ENCODE results near the gene CCDC92B. TPM values are rescaled to one million over a fixed set of nuclear protein-coding genes. Genes with fewer than 3 reads are reported as not detected.
A peak's percentile ranks its signal among the peaks of the same experiment; 100 is the strongest.

CCDC92B gene
- total and polyA plus RNA-seq, 8 donors: 0.12 to 1.7 (median 0.48) TPM; not detected in 5

DNA sequence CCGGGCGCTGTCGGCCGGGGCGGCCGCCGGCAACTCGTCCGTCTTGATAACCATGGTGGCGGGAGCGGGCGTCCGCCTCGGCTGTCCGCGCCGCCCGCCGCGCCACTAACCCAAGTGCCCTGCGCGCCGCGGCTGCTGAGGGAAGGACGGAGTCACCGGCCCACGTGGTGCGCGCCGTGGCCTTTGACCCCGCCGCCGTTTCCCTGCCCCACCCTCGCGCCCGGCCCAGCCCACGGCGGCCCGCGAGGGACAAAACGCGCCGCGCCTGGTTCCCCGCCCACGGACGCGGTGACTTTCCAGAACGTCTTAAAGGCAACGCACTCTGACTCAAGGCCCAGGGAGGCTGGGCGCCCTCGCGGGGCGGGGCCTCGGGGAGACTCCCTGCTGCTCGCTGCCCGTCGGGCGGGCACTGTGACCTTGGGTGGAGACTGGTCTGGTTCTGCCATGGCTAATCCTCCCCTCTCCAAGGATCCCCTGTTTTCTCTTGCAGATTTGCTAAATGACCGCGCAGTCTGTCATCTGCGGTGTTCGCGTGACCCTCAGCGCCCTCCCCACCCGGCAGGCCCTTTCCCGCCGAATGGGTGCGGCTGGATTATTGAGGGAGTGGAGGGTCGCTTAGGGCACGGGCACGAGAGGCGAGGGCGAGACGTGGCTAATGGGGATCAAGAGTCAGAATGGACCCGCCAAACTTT, 37.7 kb downstream of the CCDC92B start, which contains the start of gene CLUH:
TSS of gene CLUH (minus strand) at position 157 of the 692 bp plus-strand sequence. CDS start at position 54, 103 bp downstream.
- intact Hi-C loops (cut with DNase I; ENCODE audit: low total_unique reads): no loop called here
- Histone ChIP-seq H3K36me3 (no peaks in the 10 kb centered on the region), H3K9me3 (no peaks in the 10 kb centered on the region), H3K27ac (peak within 1 kb of the TSS; percentile 85 to 91 (median 87)), H3K4me1 (peaks cover 44 to 62% (median 55%) of the 10 kb centered on the region in 4 donors), H3K4me3 (peak within 1 kb of the TSS; percentile 78 to 95 (median 94)), H3K27me3 (no peaks in the 10 kb centered on the region)
- WGBS, 5 donors: 0 to 2% (median 1%) methylated on average over 52 to 76 of the region's 76 CpGs
- TF ChIP-seq POLR2A (IDR thresholded peaks at IDR 0.05) (no peak), POLR2AphosphoS5 (IDR thresholded peaks at IDR 0.05) (peak; percentile 95 to 99 (median 99)), EP300 (IDR thresholded peaks at IDR 0.05) (peak; percentile 51)
- TF ChIP-seq, protein P1, sequence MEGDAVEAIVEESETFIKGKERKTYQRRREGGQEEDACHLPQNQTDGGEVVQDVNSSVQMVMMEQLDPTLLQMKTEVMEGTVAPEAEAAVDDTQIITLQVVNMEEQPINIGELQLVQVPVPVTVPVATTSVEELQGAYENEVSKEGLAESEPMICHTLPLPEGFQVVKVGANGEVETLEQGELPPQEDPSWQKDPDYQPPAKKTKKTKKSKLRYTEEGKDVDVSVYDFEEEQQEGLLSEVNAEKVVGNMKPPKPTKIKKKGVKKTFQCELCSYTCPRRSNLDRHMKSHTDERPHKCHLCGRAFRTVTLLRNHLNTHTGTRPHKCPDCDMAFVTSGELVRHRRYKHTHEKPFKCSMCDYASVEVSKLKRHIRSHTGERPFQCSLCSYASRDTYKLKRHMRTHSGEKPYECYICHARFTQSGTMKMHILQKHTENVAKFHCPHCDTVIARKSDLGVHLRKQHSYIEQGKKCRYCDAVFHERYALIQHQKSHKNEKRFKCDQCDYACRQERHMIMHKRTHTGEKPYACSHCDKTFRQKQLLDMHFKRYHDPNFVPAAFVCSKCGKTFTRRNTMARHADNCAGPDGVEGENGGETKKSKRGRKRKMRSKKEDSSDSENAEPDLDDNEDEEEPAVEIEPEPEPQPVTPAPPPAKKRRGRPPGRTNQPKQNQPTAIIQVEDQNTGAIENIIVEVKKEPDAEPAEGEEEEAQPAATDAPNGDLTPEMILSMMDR (IDR thresholded peaks at IDR 0.05): no peak
- DNase-seq: peak; percentile 98 to 99

DNA sequence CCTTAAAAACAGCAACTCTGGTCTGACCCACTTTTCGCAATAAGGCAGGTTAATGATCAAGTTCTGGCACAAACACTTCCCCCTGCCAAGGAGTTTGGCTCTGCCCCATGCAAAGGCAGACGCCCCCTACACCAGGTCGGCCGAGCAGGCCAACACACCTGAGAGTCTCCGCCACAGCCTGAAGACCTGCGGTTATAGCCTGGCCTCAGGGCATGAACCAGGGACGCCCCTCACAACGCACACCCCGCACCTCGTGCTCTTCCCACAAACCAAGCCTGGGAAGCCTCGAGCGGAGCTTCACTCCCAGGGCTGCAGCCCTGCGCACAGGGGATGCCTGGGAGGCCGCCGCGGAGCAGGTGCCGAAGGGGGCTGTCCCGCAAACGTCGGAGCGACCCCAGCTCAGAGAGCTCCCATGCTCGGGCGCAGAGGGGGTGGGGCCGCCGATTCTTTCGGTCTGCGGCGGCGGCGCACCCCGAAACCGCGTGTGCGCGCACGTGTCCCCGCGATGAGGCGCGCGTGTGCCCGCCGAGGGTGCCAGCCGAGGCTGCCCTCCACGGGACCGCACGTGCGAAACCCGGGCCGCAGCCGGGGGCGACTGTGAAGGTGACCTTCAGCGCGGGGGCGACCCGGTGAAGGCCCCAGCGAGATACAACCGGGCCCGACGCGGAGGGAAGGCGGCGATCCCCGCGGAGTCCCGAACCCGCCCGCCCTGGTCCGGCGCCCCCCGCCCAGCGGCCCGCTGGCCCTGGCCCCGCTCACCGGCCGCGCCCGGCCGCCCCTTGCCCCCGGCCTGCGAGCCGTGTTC, 38.4 kb downstream of the CCDC92B start:
- Histone ChIP-seq H3K4me3 (peak overlapping the region; percentile 78 to 95 (median 94)), H3K4me1 (peaks cover 46 to 70% (median 60%) of the 10 kb centered on the region in 4 donors), H3K27ac (peak overlapping the region; percentile 85 to 91 (median 87)), H3K27me3 (no peaks in the 10 kb centered on the region), H3K36me3 (no peaks in the 10 kb centered on the region), H3K9me3 (no peaks in the 10 kb centered on the region)
- peak in 1 of 2 donors; percentile 72 for DNase-seq
- TF ChIP-seq POLR2A (IDR thresholded peaks at IDR 0.05): no peak
- TF ChIP-seq, protein P1 (IDR thresholded peaks at IDR 0.05): no peak
- no peak for TF ChIP-seq EP300 (IDR thresholded peaks at IDR 0.05)
- TF ChIP-seq POLR2AphosphoS5 (IDR thresholded peaks at IDR 0.05): no peak
- intact Hi-C loops (cut with DNase I; ENCODE audit: low total_unique reads): no loop called here
- 1 to 4% (median 1%) methylated on average over 7 to 82 of the region's 82 CpGs for WGBS, 5 donors

DNA sequence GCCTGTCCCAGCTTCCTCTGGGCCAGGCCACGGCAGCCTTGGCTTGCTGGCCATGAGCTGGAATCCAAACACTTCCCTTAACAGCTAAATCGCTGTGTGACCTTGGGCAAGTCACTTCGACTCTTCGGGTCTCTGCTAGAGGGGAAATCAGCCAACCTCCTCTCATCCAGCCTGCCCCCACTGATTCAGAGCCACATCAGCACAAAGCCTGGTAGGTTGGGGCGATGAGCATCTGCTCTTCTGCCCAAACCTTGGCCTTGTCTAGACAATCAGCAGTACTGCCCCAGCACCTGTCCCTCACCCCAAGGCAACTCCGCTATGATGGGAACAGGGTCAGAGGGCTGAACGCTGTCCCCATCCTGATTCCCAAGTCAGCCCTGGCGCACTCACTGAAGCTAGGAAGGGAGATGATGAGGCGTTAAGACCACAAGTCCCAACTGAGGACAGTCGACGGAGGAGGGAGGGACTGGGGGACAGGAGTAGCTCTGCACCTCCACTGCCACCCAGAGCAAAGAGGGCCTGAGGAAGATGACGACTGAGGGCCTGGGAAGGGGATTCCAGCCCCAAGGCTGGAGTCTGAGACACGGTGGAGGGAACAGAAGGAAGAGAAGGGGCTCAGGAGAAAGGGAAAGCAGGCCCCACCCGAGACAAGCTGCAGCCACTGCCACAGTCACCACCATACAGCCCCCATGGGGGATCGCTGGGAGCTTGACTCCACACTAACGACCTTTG, 39.2 kb downstream of the CCDC92B start:
- Histone ChIP-seq H3K4me3 (peak overlapping the region; percentile 78 to 95 (median 94)), H3K9me3 (no peaks in the 10 kb centered on the region), H3K36me3 (no peaks in the 10 kb centered on the region), H3K27ac (peak overlapping the region; percentile 85 to 91 (median 87)), H3K4me1 (peaks cover 53 to 78% (median 66%) of the 10 kb centered on the region in 4 donors), H3K27me3 (no peaks in the 10 kb centered on the region)
- intact Hi-C loops (cut with DNase I; ENCODE audit: low total_unique reads): no loop called here
- TF ChIP-seq POLR2A (IDR thresholded peaks at IDR 0.05) (no peak), POLR2AphosphoS5 (IDR thresholded peaks at IDR 0.05) (no peak)
- TF ChIP-seq, protein P1 (IDR thresholded peaks at IDR 0.05): no peak
- WGBS, 5 donors: 24 to 34% (median 33%) methylated on average over 12 to 16 of the region's 16 CpGs
- no peak for DNase-seq

- Histone ChIP-seq H3K4me1 (peaks cover 53 to 83% (median 69%) of the 10 kb centered on the region in 4 donors), H3K4me3 (peak overlapping the region; percentile 17 to 95 (median 86)), H3K9me3 (no peaks in the 10 kb centered on the region), H3K27me3 (no peaks in the 10 kb centered on the region), H3K36me3 (peaks cover 0 to 5% (median 5%) of the 10 kb centered on the region in 4 donors), H3K27ac (peak overlapping the region; percentile 85 to 91 (median 87))
- WGBS, 5 donors: 18 to 41% (median 30%) methylated on average over 10 of the region's 10 CpGs
- TF ChIP-seq EP300 (IDR thresholded peaks at IDR 0.05): no peak
- TF ChIP-seq POLR2AphosphoS5 (IDR thresholded peaks at IDR 0.05): peak in 2 of 3 donors; percentile 57 to 78
- peak; percentile 86 to 88 for DNase-seq
- intact Hi-C loops (cut with DNase I; ENCODE audit: low total_unique reads): no loop called here
Measured at GRCh38 chr17:2709183-2709661, 40.2 kb downstream of the CCDC92B start.

Measured in stomach (tissue), 9 donors.